Upper lobe of left lung (tissue), 6 donors: Measurements from ENCODE around the gene NBPF8. TPM values are rescaled to one million over a fixed set of nuclear protein-coding genes. Genes with fewer than 3 reads are reported as not detected.
"Not testable (repeated sequence)": the region's sequence is repeated elsewhere in the genome, so short reads cannot be mapped to it uniquely, and the experiment has no call there.

Experiments used
- ATAC-seq, 2 donors: fragments of 200-7000 bp; cut with Tn5 transposase; one replicate each; pipeline ENCODE4 v1.9.1; 2022; ENCODE audit warnings: mild to moderate bottlenecking in 2 of 2, moderate library complexity in 2 of 2; ENCODE audit not compliant: low FRiP score in 2 of 2
- DNase-seq, 2 donors: peaks; one replicate each; pipeline ENCODE4 v3.0.0-alpha.2; 2019 to 2020
- H3K27ac ChIP-seq, 4 donors: fragments of 200-600 bp; sonication (generic); one replicate each; pipeline ENCODE4 v1.5.1; 2016 to 2019
- H3K27me3 ChIP-seq, 4 donors: fragments of 200-600 bp; sonication (generic); one replicate each; pipeline ENCODE4 v1.5.1; 2017 to 2019
- H3K36me3 ChIP-seq, 4 donors: fragments of 200-600 bp; sonication (generic); one replicate each; pipeline ENCODE4 v1.5.1; 2016 to 2019
- H3K4me1 ChIP-seq, 4 donors: fragments of 200-600 bp; sonication (generic); one replicate each; pipeline ENCODE4 v1.5.1; 2018 to 2019
- H3K4me3 ChIP-seq, 4 donors: fragments of 200-600 bp; sonication (generic); one replicate each; pipeline ENCODE4 v1.5.1; 2017 to 2019; ENCODE audit warnings: mild to moderate bottlenecking in 2 of 4, moderate library complexity in 1 of 4
- H3K9me3 ChIP-seq, 4 donors: fragments of 200-600 bp; sonication (generic); one replicate each; pipeline ENCODE4 v1.5.1; 2018 to 2019
- WGBS, 2 donors: methylation state at CpG; one replicate each; pipeline ENCODE4 v1.1.5; 2017 to 2018; 5-methylcytosine and 5-hydroxymethylcytosine counted together
- total RNA-seq, 6 donors: library from RNA; depleted of rRNA in 4 of 6; stranded (reverse); fragments of >200 nt in 4 of 6; gene quantifications; one replicate each; pipeline versions ENCODE4 v1.1.0 to v1.2.1, GENCODE V29; 2016 to 2021
- donor health status: DM: no; HTN: no; CAD: no; lungs with moderate emphysema.
- donor health status: DM: no; HTN: yes; CAD: no; lungs with severe emphysema.

The NBPF8 gene
- total RNA-seq, 6 donors from 2014 or later: 7.6 to 47.1 (median 11.6) TPM

- 54 to 59% methylated on average over 2 of the region's 5 CpGs for WGBS, 2 donors
These were observed 34.3 kb downstream of the NBPF8 start for GRCh38 chr1:120449124-120449523.

More at GRCh38 chr1:120449124-120449523, 34.3 kb downstream of the NBPF8 start:
- H3K36me3 ChIP-seq, H3K4me1 ChIP-seq, ATAC-seq, DNase-seq, H3K9me3 ChIP-seq, H3K27ac ChIP-seq, H3K27me3 ChIP-seq, H3K4me3 ChIP-seq: not testable (repeated sequence)

Other genes with a start within 250 kb of the NBPF8 start
- 10 to 100 TPM; 12.3 to 41.0 (median 24.9) TPM for gene SEC22B, start 238.5 kb upstream of the NBPF8 start, total RNA-seq